NCI-H2081 (cell line): ENCODE results near the gene DGAT2L6.
"Not testable (repeated sequence)": the region's sequence is repeated elsewhere in the genome, so short reads cannot be mapped to it uniquely, and the experiment has no call there.

Source experiments
- DNase-seq, 2 experiments: peaks; one replicate each; lab custom pipeline; 2025; lab: John Stamatoyannopoulos, UW

Gene DGAT2L6

DNA sequence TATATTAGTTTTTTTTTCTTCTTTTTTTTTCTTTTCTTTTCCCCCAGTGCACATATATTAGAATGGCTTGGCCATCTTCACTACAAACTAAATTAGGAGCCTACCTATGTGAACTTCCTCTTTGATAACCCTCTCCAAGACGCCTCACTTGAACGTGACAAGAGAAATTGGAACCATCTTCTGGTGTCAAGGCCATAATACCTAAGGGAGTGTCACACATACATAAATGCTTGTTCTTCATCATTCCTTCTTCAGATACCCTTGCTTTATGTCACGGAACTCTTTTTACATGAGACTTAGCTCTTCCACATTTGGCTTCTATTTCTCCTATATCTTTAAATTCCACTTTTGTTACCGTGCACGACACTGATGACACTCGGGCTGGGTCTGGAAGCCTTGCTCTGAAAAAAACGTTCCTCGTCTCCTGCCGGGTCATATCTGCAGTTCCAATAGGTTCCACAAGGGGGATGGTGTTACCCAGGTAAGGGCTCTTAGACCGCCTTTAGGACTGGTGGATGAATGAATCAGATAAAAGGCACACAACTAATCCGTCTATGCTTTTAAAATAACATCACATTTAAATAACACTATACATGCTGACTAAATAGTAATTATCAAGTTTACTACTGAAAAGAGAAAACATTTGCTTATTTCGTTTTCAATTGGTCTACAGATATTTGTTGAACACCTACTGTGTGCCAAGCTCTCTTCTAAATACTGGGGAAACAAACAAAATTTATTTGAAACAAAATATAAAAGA is 19.9 kb downstream of the DGAT2L6 start:
- DNase-seq, result peak; percentile 64 to 72

DNA sequence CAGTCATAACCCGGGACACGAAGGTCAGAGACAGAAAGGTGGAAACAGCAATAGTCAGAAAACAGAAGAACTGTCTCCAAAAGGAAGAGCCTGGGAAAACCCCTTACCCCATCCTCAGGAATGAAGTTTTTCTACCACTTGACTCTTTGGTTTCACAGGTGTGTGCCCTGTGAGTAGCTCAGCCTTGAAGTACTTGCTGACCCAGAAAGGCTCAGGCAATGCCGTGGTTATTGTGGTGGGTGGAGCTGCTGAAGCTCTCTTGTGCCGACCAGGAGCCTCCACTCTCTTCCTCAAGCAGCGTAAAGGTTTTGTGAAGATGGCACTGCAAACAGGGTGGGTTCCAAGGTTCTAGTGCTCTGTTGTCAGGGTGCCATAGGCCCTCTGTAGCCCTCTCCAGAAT is 24.4 kb downstream of the DGAT2L6 start:
- DNase-seq, result no peak

DNA sequence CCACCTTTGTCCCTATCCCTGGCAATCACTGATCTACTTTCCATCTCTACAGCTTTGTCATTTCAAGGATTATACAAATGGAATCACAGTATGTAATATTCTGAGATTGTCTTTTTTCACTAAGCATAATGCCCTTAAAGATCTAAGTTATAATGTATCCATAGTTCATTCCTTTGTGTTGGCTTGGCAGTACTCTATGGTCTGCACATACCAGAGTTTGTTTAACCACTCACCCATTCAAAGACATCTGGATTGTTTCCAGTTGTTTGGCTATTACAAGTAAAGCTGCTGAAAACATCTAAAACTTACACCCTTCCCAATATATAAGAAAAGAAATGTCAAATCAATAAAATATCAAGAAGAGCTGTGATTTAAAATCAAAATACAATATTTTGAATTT is 31.2 kb downstream of the DGAT2L6 start:
- DNase-seq, result no peak

DNA sequence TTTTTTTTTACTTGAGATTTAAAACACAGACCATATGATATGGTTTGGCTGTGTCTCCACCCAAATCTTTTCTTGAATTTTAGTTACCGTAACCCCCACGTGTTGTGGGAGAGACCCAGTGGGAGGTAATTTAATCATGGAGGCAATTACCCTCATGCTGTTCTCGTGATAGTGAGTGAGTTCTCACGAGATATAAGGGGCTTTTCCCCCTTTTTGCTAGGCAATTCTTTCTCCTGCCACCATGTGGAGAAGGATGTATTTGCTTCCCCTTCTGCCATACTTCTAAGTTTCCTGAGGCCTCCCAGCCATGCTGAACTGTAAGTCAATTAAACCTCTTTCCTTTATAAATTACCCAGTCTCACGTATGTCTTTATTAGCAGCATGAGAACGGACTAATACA is 32.3 kb downstream of the DGAT2L6 start:
- peak in 1 of 2 experiments; percentile 11 for DNase-seq

DNA sequence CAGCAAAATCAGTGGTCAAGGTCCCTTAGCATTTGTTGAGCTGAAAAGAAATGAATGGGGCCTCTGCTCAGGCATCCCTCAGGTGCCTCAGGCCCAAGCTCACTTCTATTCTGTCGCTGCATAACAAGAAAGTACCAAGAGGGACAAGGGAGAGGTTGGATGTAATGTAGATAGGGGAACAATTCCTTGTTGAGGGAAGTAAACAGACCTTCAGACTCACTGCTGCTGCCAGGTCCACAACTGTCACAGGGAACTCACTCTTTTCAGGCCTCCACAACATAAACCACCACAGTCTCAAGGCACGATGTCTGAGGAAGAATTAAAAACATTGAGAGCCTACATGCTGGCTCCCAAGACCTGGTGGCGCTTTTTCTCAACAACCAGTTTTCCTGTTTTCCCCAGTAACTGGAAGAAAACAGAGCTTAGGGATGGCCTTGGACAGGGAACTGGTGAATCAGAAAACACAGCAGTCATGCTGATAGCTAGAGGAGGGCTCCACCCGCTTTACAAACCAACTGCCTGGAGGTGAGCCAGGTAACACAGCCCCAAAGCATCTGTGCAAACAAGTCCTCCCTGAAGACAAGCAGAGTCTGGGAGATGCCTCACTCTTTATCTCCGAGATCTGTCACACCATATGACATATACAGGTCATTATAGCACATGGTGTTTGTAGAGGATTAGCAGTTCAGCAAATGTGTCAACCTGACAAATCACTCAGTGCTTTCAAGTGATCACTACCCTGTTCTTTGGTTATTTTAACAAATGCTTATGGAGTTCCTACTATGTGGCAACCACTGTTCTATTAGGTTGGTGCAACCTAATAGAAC is 42.9 kb downstream of the DGAT2L6 start:
- peak; percentile 56 to 80 for DNase-seq

DNA sequence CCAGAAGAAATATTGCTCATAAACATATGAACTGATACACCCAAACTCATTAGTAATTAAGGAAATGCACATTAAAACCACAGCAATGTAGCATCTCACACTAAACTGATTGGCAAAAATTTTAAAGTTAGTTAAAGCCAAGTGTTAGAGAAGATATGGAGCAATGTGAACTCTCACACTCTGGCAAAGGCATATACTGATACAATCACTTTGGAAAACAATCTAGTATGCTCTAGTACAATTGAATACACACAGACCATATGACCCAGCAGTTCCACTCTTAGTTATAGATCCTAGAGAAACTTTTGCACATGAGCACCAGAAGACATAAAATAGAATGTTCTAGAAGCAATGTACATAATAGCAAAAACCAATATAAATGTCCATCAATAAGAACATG is 48.8 kb downstream of the DGAT2L6 start:
- no peak for DNase-seq

DNA sequence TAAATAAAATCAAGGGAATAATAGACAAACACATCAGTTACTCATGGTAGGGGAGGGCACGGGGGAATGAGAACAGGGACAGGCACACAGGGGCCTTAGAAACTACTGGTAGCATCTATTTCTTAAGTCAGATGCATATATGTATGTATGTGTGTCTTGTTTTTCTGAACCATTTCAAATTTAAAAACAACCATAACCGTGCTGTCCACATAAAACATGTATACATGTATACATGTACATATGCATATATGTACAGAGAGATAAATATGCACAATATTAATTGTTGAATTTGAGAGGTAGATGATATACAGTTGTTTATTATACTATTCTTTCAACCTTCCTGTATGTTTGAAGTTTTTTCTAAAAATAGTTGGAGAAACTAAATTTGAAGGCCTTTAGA is 49.4 kb downstream of the DGAT2L6 start:
- no peak for DNase-seq

DNA sequence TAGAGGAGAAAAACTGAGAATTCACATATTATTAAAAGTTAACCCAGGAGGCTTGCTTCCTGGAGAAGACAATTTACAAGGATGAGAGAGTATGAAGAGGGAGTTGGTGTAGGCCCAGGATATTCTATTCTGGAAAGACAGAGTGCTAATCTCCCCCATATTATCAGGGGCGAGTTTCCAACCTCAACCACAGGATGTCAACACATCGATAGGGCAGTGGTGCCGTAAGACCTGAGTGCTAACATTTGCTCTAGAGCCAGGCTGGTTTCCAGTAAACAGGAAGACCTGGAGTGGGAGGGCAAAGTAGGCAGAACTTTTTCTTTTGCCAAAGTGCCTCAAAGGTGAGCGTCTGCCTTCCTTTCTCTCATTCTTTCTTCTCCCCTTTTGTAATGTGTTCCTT is 54.4 kb downstream of the DGAT2L6 start:
- no peak for DNase-seq

DNA sequence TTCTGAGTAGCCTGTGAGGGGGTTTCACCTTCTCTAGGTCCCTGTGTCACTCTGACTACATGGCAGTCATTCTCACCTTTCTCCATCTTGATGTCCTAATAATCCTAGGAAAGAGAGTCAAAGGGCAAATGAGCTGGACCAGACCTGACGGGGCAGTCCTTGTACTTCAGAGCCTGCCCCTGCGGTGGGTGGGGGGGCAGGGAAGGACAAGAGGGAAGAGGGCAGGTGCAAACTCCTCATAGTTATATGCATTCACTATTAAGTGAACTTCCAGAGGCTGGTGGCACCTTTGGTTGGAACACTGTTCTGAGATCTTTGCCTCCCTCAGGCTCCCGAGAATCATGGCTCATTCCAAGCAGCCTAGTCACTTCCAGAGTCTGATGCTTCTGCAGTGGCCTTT is 57.1 kb downstream of the DGAT2L6 start, which contains the start of gene AWAT1:
Gene AWAT1, plus strand, starts transcription at position 301 of the 400 bp plus-strand sequence. Its CDS starts 41 bp downstream, at position 342.
- DNase-seq, result no peak

DNA sequence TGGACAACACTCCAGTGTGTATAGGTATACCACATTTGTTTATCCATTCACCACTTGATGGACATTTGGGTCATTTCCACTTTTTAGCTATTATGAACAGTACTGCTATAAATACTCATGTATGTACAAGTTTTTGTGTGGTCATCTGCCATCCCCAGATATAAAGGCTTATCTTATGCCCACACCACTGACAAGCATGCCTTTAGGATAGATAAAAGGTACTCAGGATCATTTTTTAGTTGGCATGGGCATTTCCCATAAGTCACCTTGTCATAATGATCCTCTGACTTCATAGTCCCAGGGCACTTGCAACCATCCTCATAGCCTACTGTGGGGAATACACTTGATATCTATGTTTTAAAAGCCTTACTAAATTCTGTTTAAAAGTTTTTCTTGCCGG is 63.5 kb downstream of the DGAT2L6 start:
- no peak for DNase-seq

DNA sequence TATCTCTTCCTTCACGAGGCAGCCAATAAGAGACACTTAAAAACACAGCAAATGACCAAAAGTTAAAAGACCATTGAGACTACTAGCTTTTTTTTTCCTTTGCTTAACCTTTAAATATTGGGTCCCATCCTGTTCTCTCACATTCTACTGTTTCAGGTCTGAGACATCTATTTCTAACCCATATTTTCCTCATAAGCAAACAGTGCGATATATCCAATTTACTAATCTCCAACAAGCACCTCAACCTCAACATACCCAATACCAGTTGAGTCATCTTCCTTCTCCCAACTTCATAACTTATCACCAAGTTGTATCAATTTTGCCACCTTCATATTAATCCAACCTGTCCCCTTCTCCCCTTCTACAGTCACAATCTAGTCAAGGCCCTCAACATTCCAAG is 64.2 kb downstream of the DGAT2L6 start:
- DNase-seq, result no peak

DNA sequence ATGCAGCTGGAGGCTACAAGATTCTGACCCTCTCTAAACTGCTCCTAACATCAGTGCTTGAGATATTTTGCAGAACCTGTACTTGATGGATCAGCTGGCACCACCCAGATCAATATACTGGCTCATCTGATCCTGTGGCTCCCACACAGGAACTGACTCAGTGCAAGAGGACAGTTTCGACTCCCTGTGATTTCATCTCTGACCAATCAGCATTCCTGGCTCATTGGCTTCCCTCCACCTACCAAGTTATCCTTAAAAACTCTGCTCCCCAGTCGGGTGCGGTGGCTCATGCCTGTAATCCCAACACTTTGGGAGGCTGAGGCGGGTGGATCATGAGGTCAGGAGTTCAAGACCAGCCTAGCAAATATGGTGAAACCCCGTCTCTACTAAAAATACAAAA is 66.3 kb downstream of the DGAT2L6 start:
- DNase-seq, result not testable (repeated sequence)

DNA sequence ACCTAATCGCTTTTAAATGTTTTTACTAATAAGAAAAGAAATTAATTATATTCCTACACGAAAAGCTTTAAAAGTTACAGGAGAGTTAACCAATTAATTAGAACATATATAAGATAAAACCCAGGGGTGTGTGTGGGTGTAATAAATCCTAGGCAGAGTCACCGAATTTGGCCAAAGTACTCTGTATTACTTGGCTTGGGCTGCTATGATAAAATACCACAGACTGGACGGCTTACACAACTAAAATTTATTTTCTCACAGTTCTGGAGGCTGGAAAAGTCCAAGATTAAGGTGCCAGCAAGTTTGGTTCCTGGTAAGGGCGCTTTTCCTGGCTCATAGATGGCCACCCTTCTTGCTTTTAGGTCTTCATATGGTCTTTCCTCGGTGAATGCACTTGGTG is 67.6 kb downstream of the DGAT2L6 start:
- no peak for DNase-seq

DNA sequence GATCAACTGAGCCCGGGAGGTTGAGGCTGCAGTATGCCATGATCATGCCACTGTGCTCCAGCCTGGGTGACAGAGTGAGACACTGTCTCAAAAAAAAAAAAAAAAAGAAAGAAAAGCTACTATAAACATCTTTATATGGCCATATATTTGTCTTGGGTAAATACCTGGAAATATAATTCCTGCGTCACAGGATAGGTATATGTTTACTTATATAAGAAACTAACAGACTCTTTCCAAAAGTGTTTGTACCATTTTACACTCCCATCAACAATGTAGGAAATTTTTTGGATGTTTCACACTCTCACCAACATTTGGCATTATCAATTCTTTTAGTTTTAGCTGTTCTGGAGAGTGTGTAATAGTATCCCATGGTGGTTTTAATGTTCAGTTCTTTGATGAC is 70.0 kb downstream of the DGAT2L6 start:
- no peak for DNase-seq

DNA sequence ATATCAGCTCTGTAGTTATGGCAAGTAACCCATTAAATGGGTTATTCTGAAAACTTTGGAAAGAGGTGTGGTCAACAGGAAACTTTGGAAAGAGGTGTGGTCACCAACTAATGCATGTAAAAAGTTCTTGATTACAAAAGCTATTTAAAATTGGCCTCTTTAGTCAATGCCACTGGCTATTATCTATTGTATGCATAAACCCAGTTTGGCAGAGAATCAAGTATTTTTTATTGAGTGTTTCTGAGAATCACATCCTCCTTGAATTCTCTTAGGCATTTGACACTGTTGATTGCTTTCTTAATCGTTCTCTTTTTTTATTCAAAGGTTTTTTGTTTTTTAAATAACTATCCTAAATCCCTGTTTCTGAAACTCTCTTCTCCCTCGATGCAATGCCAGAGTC is 75.2 kb downstream of the DGAT2L6 start:
- DNase-seq, result no peak

DNA sequence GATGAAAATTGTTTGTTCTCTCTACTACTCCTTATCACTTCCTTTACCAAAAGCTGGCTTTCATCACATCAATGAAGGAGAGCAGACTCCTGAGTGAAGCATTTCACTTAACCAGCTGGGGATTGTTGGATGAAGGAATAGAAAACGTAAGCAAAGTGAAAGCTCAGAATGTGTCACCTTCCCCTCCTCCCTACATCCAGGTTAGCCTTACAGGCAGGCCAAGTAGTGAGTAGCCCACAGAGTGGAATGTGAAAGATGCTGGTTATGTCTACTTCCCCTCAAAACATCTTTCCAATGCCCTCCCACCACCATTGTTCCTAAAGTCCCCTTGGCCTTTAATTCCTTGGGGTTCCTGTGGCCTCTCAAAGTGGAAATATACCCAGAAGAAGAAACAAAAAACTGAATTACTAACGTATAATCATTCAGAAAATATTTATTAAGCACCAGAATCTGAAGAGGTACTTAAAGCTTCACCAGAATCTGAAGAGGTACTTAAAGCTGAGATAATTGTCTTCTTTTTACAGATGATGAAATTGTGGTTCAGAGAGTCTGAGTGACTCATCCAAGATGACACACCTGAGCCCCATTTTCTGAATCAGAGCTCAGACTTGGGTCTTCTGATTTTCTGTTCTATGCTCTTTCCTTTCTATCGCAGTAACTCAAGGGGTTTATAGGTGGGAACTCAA is 76.2 kb downstream of the DGAT2L6 start:
- DNase-seq, result no peak

DNA sequence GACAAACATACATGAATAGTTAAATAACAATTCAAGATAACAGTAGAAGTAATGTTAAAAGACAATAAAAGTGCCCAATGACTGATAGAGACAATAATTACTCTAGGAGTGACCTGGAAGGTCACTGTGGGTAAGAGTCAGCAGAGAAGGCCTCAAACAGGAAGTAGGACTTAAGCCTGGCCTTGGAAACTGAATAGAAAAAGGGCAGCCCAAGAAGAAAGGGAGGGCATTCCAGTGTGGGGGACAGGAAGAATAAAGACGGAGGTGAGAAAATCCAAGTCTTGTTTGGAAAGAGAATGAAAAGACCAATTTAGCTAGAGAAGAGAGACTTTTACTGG is 76.7 kb downstream of the DGAT2L6 start:
- no peak for DNase-seq

DNA sequence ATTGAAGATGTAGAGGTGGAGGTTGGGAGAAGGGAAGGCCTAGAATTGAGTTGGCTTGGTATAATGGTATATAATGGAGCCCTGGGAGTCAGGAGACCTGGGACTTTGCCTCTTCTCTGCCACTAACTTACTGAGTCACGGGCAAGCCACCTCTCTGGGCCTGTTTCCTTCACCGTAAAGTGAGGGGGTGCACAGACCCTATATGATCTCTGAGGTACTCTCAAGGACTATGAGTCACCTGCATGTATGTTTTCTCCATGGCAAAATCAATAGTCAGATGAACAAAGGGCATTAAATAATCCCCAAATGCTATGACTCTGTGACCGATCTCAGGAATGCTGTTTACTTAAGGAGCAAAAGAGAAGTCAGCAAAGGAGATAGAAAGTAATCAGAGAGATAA is 77.6 kb downstream of the DGAT2L6 start:
- DNase-seq, result no peak
